Measurements from ENCODE around the gene SLC6A11.

Gene SLC6A11

GRCh38 chr3:10816019-10816862, at the start of gene SLC6A11:
Gene SLC6A11, plus strand, starts transcription at chr3:10816228. Its CDS starts 38 bp downstream, at chr3:10816266.
- peak; percentile 78 for DNase-seq (ENCODE audit: low spot score)

DNA sequence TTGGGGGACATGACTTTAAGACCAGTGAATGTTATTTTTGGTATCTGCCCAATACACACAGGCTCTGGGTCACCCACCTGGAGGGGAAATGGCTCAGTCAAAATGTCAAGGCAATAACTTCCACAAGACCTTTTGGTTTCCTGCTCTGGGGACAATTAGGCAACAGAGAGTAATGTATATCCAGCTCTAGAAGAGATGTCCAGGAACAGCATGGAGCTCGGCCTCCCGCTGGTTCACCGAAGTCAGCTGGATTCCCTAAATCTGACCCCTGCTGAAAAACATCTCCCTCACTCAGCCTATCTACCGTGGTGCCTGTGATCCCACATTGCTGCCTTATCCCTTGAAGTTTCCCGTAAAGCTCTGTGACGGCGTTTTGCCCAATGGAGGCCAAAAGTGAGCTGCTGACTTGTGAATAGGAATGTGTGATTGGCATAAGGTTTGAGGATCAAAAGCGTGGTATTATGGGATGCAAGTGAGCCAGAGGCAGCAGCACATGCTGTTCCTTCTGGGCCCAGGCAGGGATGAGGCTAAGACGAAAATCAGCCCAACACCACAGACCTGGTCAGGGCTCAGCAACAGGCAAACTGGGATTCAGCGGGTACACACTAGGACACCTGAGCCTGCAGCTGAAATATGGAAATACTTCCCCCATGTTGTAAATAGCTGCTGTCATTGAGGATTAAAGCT, 47.2 kb upstream of the SLC6A11 start:
- DNase-seq (ENCODE audit: low spot score) = peak; percentile 15

- peak; percentile 32 for DNase-seq (ENCODE audit: low spot score)
Observed at GRCh38 chr3:10770547-10770946, 45.5 kb upstream of the SLC6A11 start.

GRCh38 chr3:10770981-10771380, 45.0 kb upstream of the SLC6A11 start:
- peak; percentile 15 for DNase-seq (ENCODE audit: low spot score)

DNA sequence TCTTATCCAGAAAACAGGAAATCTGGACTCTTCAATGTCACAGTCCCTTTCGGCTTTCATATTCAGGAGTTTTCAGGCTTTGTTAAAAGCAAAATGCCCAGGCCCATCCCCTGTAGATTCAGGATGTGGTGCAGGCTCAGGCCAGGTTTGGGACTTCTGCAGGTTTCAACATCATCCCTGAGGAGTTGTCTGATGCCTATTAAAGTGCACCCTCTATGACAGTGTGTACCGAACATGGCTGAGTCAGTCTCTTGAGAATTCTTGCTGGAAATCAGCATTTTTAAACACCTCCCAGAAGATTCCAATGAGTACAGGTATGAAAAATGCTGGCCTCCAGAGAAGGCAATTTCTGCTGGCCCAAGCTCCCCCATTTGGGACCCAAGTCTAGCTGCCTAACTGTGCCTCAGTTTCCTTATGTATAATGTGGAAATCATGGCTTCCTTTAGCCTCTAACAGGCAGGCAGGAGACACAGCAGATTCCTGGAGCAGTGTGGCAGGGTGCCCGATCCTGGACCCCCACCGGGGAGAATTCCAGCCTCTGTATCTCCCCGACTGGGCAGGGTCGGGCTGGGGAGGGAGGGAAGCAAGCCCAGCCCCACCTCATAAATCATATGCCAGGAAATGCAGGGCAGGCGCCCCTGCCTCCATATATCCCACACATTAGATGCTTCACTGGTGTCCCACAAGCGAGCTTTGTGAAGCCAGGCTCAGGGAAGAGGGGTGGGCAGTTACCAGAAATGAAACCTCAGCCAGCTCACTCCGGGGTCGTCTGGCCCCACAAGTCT, 44.4 kb upstream of the SLC6A11 start:
- peak; percentile 24 for DNase-seq (ENCODE audit: low spot score)

DNA sequence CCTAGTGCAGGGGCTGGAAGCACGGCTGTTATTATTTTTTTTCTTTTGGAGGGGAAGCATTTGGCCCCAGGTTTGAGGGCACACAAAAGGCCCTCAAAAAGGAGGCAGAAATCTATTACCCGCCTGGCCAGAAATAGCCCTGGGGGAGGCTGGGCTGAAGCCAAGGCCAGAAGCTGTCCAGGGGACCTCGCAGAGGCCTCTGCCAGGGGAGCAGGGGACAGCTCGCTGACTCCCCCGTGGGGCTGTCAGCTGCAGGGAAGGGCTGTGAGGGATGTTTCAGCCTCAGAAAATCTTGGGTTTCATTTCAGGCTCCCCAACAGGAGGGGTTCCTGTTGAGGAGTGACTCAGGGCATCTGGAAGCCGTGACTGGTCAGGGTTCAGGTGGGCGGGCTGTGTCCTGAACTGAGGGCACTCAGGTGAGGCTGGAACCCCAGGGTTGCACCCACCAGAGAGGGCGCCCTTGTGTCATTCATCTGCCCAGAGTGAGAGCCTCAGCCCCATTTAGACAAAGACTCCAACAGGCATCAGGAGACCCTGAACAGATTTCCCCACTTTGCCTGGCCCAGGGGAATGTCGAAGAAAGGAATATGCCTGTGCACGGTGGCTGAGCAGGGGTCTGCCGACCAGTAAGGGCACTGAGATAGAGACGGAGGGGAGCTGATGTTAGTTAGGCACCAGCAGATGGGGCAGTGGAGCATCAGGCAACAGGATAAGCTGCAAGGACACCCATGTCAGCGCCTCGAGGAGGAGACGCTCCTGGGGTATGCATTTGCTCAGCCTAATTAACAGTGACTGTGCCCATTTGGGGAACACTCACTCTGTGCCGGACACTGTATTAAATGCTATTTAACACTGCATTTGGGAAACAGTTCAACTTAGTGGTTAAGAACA, 43.5 kb upstream of the SLC6A11 start:
- peak; percentile 53 for DNase-seq (ENCODE audit: low spot score)

GRCh38 chr3:10774129-10774670, 41.8 kb upstream of the SLC6A11 start:
- DNase-seq (ENCODE audit: low spot score) = peak; percentile 32

DNA sequence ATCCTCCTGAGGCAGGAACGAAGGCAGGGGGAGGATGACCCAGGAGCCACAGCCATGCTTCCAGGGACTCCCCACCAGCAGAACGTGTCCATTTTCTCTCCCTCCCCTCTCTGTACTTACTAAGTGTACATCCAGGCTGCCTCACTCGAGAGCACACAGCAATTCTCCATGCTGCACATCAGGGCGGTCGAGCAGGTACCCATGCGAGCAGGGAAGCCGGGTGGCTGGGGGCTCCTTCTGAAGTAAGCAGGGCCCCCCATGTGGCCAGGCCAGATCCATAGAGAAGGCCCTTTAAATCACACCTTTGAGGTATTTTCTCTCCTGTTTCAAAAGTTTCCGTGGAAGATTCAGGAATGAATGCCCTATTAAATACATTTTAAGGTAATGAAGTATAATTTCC, 41.2 kb upstream of the SLC6A11 start:
- no peak for DNase-seq (ENCODE audit: low spot score)

DNA sequence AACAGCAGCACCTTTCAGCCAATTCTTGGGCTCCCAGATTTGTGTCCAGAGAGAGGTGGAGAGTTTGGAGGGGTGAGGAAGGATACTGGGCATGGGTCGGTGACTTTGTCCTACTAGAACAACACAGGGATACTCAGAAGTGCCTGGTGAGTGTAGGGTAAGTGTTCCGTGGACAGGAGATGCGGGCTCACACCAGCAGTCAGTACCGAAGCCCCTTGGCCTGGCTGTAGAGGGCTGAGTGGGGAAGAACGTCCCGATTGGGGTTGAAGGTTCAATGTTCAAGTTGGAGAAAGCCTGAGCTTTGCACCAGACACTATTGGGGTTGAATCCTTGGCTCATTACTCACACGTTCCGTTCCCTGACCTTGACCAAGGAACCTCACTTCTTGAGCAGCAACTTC, 40.8 kb upstream of the SLC6A11 start:
- no peak for DNase-seq (ENCODE audit: low spot score)

- no peak for DNase-seq (ENCODE audit: low spot score)
Observed at GRCh38 chr3:10775828-10776227, 40.2 kb upstream of the SLC6A11 start.

GRCh38 chr3:10777627-10778026, 38.4 kb upstream of the SLC6A11 start:
- DNase-seq (ENCODE audit: low spot score) = no peak

- no peak for DNase-seq (ENCODE audit: low spot score)
Observed at GRCh38 chr3:10778492-10779292, 37.3 kb upstream of the SLC6A11 start.

DNA sequence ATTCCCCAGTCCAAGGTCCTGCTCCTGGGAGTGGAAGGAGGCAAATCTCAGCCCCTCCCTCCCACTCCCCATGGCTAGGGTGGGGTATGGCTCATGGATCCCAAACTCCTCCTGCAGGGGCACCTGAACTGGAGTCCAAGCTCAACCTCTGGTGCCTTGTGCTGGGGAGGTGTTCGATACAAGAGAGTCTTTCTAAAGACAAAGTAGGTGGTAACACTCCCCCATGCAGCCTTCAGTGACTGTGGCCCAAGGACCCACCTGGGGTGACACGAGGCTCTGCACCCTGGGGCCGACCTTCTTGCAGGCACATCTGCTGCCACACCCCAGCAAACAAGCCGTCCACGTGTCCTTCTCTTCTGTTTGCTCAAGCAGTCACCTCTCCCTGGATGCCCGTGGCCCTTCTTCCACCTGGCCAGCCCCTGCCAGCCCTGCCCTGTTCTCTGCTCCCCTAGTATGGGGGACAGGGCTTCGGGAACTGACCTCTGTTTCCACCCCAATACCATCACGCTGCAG, 36.7 kb upstream of the SLC6A11 start:
- DNase-seq (ENCODE audit: low spot score) = no peak

DNA sequence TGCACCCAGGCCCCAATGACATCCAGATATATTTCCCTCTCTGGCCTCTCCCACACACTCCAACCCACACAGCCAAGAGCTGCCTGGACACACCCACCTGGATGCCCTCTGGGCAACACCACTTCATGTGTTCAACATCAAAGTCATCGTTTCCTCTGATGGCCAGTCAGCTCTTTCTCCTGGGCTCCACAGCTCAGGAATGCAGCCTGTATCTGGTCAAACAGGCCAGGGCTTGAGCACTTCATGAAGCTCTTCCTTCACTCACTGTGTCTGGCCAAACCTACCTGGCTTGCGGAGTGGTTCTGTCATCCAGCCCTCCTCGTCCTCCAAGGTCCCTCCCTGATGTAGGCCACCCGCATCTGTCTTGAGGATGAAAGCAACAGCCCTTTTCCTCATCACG, 35.8 kb upstream of the SLC6A11 start:
- DNase-seq (ENCODE audit: low spot score) = no peak

DNA sequence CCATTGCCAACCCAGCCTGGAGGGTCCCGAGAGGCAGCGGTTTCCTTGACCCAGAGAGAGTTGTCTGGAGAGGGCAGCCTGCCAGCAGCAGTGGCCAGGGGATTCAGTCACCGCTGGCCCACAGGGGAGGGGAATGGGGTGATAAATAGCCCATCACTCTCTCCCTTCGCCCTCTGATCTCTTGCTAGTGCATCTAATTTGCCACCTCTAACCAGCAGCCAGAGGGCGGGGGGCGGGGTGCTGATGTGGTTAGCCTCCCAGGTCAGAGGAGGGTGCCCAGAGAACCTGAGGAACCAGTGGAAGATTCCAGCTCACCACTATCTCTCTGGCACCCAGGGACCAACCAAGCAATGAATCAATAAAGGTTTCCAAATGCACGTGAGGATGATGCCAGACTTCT, 35.1 kb upstream of the SLC6A11 start:
- no peak for DNase-seq (ENCODE audit: low spot score)

- DNase-seq (ENCODE audit: low spot score) = no peak
Observed at GRCh38 chr3:10781981-10782380, 34.0 kb upstream of the SLC6A11 start.

GRCh38 chr3:10783360-10784351, 32.4 kb upstream of the SLC6A11 start:
- no peak for DNase-seq (ENCODE audit: low spot score)

- no peak for DNase-seq (ENCODE audit: low spot score)
Observed at GRCh38 chr3:10786640-10787039, 29.4 kb upstream of the SLC6A11 start.

- no peak for DNase-seq (ENCODE audit: low spot score)
Observed at GRCh38 chr3:10788451-10788850, 27.6 kb upstream of the SLC6A11 start.
